CD4-positive, alpha-beta T cell treated with Interferon gamma for 1 hour (primary cell): ENCODE results near the gene FGG.
A peak's percentile ranks its signal among the peaks of the same experiment; 100 is the strongest.

Source experiments
- DNase-seq: peaks from one replicate; pipeline ENCODE4 v3.0.0-alpha.2; 2020

The FGG gene

GRCh38 chr4:154612472-154613414 is at the start of gene FGG:
FGG (minus strand) TSS chr4:154612656; CDS start chr4:154612609, 47 bp downstream.
- DNase-seq, result no peak

- DNase-seq, result no peak
Measured at GRCh38 chr4:154660052-154660451, 47.6 kb upstream of the FGG start.

GRCh38 chr4:154658680-154659405 is 46.4 kb upstream of the FGG start:
- DNase-seq, result no peak

- no peak for DNase-seq
Measured at GRCh38 chr4:154643493-154643892, 31.0 kb upstream of the FGG start.

- DNase-seq, result no peak
Measured at GRCh38 chr4:154642373-154643009, 30.0 kb upstream of the FGG start.

- no peak for DNase-seq
Measured at GRCh38 chr4:154640999-154641398, 28.5 kb upstream of the FGG start.

- no peak for DNase-seq
Measured at GRCh38 chr4:154634058-154634457, 21.6 kb upstream of the FGG start.

GRCh38 chr4:154631828-154632227 is 19.4 kb upstream of the FGG start:
- no peak for DNase-seq

- no peak for DNase-seq
Measured at GRCh38 chr4:154630324-154630723, 17.9 kb upstream of the FGG start.

GRCh38 chr4:154626793-154627484 is 14.5 kb upstream of the FGG start:
- DNase-seq, result peak; percentile 36

- no peak for DNase-seq
Measured at GRCh38 chr4:154625971-154626370, 13.5 kb upstream of the FGG start.

GRCh38 chr4:154623995-154624394 is 11.5 kb upstream of the FGG start:
- DNase-seq, result no peak

GRCh38 chr4:154623436-154623835 is 11.0 kb upstream of the FGG start:
- DNase-seq, result no peak

GRCh38 chr4:154622598-154622997 is 10.1 kb upstream of the FGG start:
- no peak for DNase-seq

- no peak for DNase-seq
Measured at GRCh38 chr4:154620111-154620510, 7.7 kb upstream of the FGG start.

- peak; percentile 32 for DNase-seq
Measured at GRCh38 chr4:154618708-154619315, 6.4 kb upstream of the FGG start.

GRCh38 chr4:154617820-154618317 is 5.4 kb upstream of the FGG start:
- no peak for DNase-seq

GRCh38 chr4:154616731-154617130 is 4.3 kb upstream of the FGG start:
- DNase-seq, result no peak

GRCh38 chr4:154616287-154616686 is 3.8 kb upstream of the FGG start:
- no peak for DNase-seq

GRCh38 chr4:154615211-154615610 is 2.8 kb upstream of the FGG start:
- no peak for DNase-seq

- DNase-seq, result no peak
Measured at GRCh38 chr4:154614306-154614705, 1.9 kb upstream of the FGG start.

- DNase-seq, result no peak
Measured at GRCh38 chr4:154611833-154612232, 623 bp downstream of the FGG start.
